MM.1S (cell line): ENCODE results near the gene KYAT1.

Experiments used
- DNase-seq: peaks from one replicate; pipeline ENCODE4 v3.0.0-alpha.2; 2015
- H2AFZ ChIP-seq: fragments of 300-600 bp; sonication (generic); 2 replicates; pipeline ENCODE4 v1.6.0; 2016; ENCODE audit warnings: antibody characterized with exemption, low read length
- H3F3A ChIP-seq: fragments of 300-600 bp; sonication (generic); 2 replicates; pipeline ENCODE4 v1.6.1; 2016; ENCODE audit warnings: mild to moderate bottlenecking, antibody characterized with exemption, low read length, moderate library complexity, mixed read lengths; ENCODE audit not compliant: insufficient read depth
- H3K27ac ChIP-seq: fragments of 300-600 bp; sonication (generic); 2 replicates; pipeline ENCODE4 v1.5.1; 2016; ENCODE audit warnings: mild to moderate bottlenecking, low read length
- H3K27me3 ChIP-seq: fragments of 300-600 bp; sonication (generic); replicated peaks from 2 replicates; pipeline ENCODE4 v1.6.0; 2016; ENCODE audit warnings: low read length; ENCODE audit not compliant: insufficient read depth
- H3K36me3 ChIP-seq: fragments of 300-600 bp; sonication (generic); replicated peaks from 2 replicates; pipeline ENCODE4 v1.6.1; 2016; ENCODE audit warnings: mild to moderate bottlenecking, low read length, mixed read lengths; ENCODE audit not compliant: insufficient read depth
- H3K4me1 ChIP-seq: fragments of 300-600 bp; sonication (generic); 2 replicates; pipeline ENCODE4 v1.6.1; 2016; ENCODE audit warnings: low read length, mixed read lengths
- H3K4me2 ChIP-seq: fragments of 300-600 bp; sonication (generic); 2 replicates; pipeline ENCODE4 v1.6.0; 2016; ENCODE audit warnings: low read depth, low read length
- H3K4me3 ChIP-seq: fragments of 300-600 bp; sonication (generic); 2 replicates; pipeline ENCODE4 v1.5.1; 2016; ENCODE audit warnings: low read length, mixed read lengths
- H3K79me2 ChIP-seq: fragments of 300-600 bp; sonication (generic); 2 replicates; pipeline ENCODE4 v1.6.1; 2016; ENCODE audit warnings: mixed run types, low read length, mixed read lengths
- H3K9ac ChIP-seq: fragments of 300-600 bp; sonication (generic); 2 replicates; pipeline ENCODE4 v1.6.1; 2016; ENCODE audit warnings: low read length, mixed read lengths
- H3K9me2 ChIP-seq: fragments of 300-600 bp; sonication (generic); replicated peaks from 2 replicates; pipeline ENCODE4 v1.6.1; 2016; ENCODE audit warnings: mild to moderate bottlenecking, low read length, mixed read lengths; ENCODE audit not compliant: insufficient read depth
- H3K9me3 ChIP-seq: fragments of 300-600 bp; sonication (generic); replicated peaks from 2 replicates; pipeline ENCODE4 v1.6.1; 2016; ENCODE audit warnings: mild to moderate bottlenecking, low read length, mixed read lengths; ENCODE audit not compliant: insufficient read depth
- H4K20me1 ChIP-seq: fragments of 300-600 bp; sonication (generic); 2 replicates; pipeline ENCODE4 v1.6.1; 2016; ENCODE audit warnings: mild to moderate bottlenecking, low read length, moderate library complexity, mixed read lengths; ENCODE audit not compliant: insufficient read depth
- CTCF ChIP-seq: fragments of 300-600 bp; sonication (generic); IDR thresholded peaks from 2 replicates; pipeline ENCODE4 v1.5.1; 2016; ENCODE audit warnings: antibody characterized with exemption, low read length, mixed read lengths
- EZH2 ChIP-seq: fragments of 300-600 bp; sonication (generic); optimal IDR thresholded peaks from 2 replicates; pipeline ENCODE3; 2017; ENCODE audit warnings: low read depth, mild to moderate bottlenecking, antibody characterized with exemption, low read length, mixed read lengths
- EZH2phosphoT487 ChIP-seq: fragments of 300-600 bp; sonication (generic); IDR thresholded peaks from 2 replicates; pipeline ENCODE4 v1.6.1; 2018; ENCODE audit warnings: antibody characterized with exemption, low read length

KYAT1 gene

GRCh38 chr9:128870128-128870940, 11.4 kb downstream of the KYAT1 start:
- no peaks in the 10 kb centered on the region for H3F3A ChIP-seq
- no peaks in the 10 kb centered on the region for H3K79me2 ChIP-seq
- H3K4me1 ChIP-seq = no peaks in the 10 kb centered on the region
- no peaks in the 10 kb centered on the region for H3K9me3 ChIP-seq
- H3K36me3 ChIP-seq = no peaks in the 10 kb centered on the region
- no peak for TF ChIP-seq EZH2
- TF ChIP-seq EZH2phosphoT487 = no peak
- no peak for TF ChIP-seq CTCF
- no peak overlapping the region for H3K4me2 ChIP-seq
- no peaks in the 10 kb centered on the region for H3K9me2 ChIP-seq
- no peak overlapping the region for H3K4me3 ChIP-seq
- DNase-seq = no peak
- no peak overlapping the region for H3K27ac ChIP-seq
- H2AFZ ChIP-seq = no peak overlapping the region
- H3K27me3 ChIP-seq = no peaks in the 10 kb centered on the region
- H3K9ac ChIP-seq = no peak overlapping the region
- H4K20me1 ChIP-seq = no peaks in the 10 kb centered on the region

- no peak overlapping the region for H3K9ac ChIP-seq
- H3K4me3 ChIP-seq = no peak overlapping the region
- H4K20me1 ChIP-seq = no peaks in the 10 kb centered on the region
- no peaks in the 10 kb centered on the region for H3F3A ChIP-seq
- no peaks in the 10 kb centered on the region for H3K36me3 ChIP-seq
- peak; percentile 80 for DNase-seq
- H3K27me3 ChIP-seq = no peaks in the 10 kb centered on the region
- H2AFZ ChIP-seq = no peak overlapping the region
- H3K4me1 ChIP-seq = no peaks in the 10 kb centered on the region
- H3K9me2 ChIP-seq = no peaks in the 10 kb centered on the region
- H3K9me3 ChIP-seq = no peaks in the 10 kb centered on the region
- TF ChIP-seq EZH2phosphoT487 = no peak
- TF ChIP-seq CTCF = peak; percentile 91
- TF ChIP-seq EZH2 = no peak
- H3K27ac ChIP-seq = no peak overlapping the region
- H3K79me2 ChIP-seq = no peaks in the 10 kb centered on the region
- no peak overlapping the region for H3K4me2 ChIP-seq
These were observed 18.1 kb downstream of the KYAT1 start for GRCh38 chr9:128863647-128864046.

- Histone ChIP-seq H3K4me3 (no peak overlapping the region), H3K9ac (no peak overlapping the region), H4K20me1 (no peaks in the 10 kb centered on the region), H3K9me2 (no peaks in the 10 kb centered on the region), H3K4me2 (no peak overlapping the region), H3K36me3 (no peaks in the 10 kb centered on the region), H3K9me3 (no peaks in the 10 kb centered on the region), H3K79me2 (no peaks in the 10 kb centered on the region), H3K27ac (no peak overlapping the region), H3F3A (no peaks in the 10 kb centered on the region), H2AFZ (no peak overlapping the region), H3K4me1 (no peaks in the 10 kb centered on the region), H3K27me3 (no peaks in the 10 kb centered on the region)
- TF ChIP-seq EZH2 (no peak), EZH2phosphoT487 (no peak), CTCF (no peak)
- no peak for DNase-seq
These were observed 19.3 kb downstream of the KYAT1 start for GRCh38 chr9:128862401-128862851.
